GM04503 (cell line): Measurements from ENCODE around the gene ADAMTSL2.

ENCODE experiments used
- DNase-seq: peaks from one replicate; pipeline ENCODE4 v3.0.0-alpha.2; 2012; ENCODE audit warnings: low read depth

Gene ADAMTSL2

DNA sequence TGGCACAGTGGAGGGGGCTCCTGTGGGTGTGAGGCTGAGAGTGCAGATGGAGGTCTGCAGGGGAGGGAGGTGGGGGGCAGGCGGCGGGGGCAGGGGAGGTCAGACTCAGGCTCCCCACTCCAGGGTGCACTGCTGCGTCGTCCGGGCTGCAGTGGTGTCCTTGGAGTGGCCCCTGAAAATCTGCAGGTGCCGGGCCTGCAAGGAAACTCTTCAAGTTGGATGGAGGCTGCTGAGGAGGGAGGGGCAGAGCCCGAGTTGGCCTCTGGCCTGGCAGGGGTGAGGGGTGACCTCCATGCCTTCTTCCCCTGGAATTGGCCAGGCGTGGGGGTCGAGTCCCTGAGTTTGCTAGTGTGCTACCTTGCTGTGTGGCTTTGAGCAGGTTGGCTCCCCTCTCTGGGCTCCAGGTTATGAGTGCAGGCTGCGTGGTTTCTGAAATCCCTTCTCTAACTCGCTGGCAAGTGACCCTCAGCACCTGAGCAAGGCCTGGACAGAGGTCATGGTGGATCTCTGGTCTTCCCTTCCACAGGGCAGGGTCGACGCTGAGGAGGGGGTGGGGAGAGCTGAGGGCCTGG lies 888 bp downstream of the ADAMTSL2 start:
- DNase-seq, result no peak

DNA sequence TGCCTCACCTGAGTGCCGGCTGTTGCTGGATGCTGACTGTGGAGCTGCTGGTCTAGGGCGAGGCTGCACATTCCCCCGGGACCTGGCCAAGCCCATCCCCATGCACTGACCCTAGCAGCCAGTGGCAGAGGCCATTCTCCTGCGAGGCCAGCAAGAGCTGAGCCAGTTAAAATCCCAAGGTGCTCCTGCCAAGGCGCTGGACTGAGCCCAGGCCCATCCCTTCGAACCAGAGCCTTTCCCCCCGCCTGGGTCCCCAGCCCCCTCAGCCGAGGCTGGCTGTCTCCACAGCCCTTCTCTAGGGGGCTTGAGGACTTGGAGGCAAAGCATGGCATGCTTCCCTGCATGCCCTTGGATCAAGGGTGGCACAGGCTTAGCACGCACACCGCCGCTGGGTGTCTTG lies 1.6 kb downstream of the ADAMTSL2 start:
- DNase-seq, result no peak

DNA sequence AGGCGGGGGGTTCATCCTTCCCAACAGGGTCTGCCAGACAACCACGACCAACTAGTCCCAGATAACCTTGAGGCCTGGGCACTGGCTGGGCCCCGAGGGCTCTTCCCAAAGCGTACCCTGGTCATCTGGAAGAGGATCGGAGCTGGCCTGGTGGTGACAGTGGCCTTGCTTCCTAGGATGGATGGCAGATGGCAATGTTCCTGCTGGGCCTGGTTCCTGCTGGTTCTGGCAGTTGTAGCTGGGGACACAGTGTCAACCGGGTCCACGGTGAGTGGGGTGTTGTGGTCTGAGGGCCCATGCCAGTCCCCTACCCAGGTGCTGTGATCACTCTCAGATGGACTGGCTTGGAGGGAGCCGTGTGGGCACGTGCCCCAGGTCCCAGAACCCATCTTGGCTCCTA lies 2.0 kb downstream of the ADAMTSL2 start:
- no peak for DNase-seq

- no peak for DNase-seq
Measured at GRCh38 chr9:133537257-133537656, 2.8 kb downstream of the ADAMTSL2 start.

- no peak for DNase-seq
Measured at GRCh38 chr9:133538176-133538575, 3.7 kb downstream of the ADAMTSL2 start.

- DNase-seq, result no peak
Measured at GRCh38 chr9:133538851-133539833, 4.6 kb downstream of the ADAMTSL2 start.

DNA sequence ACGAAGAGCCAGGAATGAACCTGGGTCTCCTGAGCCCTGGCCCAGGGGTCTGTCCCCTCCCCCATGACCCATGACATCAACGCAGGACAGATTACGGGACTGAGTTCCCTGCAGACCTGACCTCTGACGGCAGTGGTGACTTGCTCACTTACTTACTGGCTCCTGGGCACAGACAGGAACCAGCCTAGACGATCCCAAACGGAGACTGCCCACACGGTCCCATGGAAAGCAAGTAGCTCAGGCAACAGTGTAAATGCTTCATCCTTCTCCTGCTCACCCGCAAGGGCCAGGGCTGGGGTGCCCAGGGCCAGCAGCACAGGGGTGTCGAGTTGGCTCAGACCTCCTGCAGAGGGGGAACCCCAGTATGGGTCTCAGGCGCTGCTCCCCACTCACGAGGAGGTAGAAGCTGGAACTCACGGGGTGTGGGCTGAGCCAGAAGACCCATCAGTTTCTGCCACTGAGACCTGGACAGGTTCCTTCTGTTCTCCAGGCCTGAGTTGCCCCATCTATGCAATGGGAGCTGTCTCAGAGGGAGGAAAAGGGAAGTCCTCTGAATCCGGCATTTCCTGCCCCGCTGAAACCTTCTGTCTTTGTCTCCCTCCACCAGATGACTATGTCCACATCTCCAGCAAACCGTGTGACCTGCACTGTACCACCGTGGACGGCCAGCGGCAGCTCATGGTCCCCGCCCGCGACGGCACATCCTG lies 5.6 kb downstream of the ADAMTSL2 start:
- DNase-seq, result no peak

GRCh38 chr9:133540698-133541025 lies 6.2 kb downstream of the ADAMTSL2 start:
- no peak for DNase-seq

GRCh38 chr9:133542002-133542401 lies 7.5 kb downstream of the ADAMTSL2 start:
- DNase-seq, result no peak

DNA sequence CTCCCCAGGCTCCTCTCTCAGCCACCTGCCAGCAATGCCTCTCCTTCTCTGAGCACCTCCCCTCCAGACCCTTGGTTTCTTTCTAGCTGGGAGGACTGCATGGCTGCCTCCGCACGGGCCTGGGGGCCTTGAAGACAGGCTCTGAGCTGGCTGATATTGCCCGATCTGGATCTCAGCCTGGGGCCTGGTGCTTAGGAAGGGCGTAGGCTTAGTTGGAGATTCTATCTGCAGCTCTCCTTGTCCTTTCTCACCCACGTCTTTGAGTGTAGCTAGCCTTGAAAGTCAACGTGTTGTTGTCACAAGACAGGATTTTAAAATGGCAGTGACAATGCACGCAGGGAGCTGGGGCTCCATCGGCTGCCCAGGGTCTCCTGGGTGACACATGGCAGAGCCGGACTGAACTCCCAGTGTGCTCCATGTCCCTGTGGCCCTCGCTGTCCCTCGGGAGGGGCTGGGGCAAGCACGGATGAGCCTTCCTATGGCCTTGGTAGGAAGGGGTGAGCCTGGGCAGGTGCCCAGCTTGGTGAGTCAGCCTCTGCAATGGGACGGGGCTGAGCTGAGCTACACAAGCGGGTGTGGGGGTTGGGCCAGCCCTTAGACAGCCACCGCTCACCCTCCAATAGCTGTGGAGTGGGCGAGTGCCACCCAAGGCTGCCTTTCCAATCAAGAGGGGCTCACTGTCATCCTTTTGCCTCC lies 9.4 kb downstream of the ADAMTSL2 start:
- DNase-seq, result no peak

DNA sequence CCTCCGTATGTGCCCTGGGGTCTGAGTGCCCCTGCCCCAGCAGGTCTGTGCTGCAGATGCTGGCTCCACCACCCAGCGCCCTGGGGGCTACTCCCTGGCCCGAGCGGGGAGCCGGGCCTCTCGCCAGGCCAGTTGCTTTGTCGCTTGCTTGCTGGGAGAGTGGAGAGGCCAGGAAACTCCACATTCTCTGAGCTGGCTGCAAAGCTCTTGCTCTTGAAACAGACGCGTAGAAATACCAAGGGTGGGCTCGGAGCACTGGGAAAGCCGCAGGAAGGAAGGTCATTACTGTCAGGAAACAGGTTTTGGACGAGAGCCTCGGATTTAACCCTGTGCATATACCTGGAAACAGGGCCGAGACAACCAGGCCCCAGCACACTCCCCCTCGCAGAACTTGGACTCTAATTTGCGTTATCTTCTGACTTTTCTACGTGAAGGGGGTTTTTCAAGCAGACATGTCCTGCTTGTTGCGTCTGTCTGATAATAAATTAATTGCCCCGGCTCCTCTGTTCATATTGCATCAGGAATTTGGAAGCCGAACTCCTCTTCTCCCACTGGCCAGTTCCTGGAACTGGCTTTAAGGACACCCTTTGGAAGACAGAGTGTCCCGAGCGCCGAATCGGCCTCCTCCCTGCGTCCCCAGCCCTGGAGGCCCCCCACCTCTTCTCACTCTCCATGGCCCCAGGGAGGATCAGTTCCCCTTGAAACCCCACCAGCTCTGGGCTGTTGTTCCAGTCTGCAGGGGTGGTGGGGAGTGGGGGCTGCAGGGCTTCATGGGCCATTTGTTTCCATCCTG lies 11.2 kb downstream of the ADAMTSL2 start:
- no peak for DNase-seq

GRCh38 chr9:133546287-133546680 lies 11.8 kb downstream of the ADAMTSL2 start:
- DNase-seq, result no peak

DNA sequence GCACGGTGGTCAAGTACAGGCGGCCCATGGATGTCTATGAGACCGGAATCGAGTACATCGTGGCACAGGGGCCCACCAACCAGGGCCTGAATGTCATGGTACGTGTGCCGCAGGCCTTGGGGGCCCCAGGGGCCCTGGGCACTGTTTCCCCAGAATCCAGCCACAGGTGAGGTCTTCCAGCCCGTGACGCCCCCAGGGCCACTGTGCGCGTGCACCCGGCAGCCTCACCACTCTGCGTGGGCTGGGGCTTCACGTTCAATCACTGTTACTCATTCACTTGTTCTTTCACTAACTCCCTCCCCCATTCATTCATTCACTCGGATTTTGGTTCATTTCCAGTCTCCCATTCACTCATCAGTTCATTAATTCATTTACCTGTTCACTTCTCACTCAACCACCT lies 12.6 kb downstream of the ADAMTSL2 start:
- DNase-seq, result no peak

DNA sequence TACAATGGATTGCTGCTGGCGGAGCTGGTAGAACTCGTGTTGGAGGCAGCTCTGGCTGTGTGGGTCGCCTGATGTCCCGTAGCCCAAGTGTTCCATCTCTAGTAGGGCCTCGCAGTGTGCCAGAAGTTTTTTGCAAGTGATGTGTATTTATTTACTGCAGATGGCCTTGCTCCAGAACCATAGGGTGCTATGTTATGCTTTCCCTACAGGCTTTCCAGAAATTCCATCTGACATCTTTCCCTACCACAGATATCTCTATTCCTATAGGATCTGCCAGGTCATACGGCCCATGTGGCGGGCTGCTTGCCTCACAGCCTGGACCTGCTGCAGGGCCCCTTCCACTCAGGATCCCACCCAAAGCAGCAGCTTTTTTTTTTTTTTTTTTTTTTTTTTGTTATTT lies 16.9 kb downstream of the ADAMTSL2 start:
- no peak for DNase-seq

DNA sequence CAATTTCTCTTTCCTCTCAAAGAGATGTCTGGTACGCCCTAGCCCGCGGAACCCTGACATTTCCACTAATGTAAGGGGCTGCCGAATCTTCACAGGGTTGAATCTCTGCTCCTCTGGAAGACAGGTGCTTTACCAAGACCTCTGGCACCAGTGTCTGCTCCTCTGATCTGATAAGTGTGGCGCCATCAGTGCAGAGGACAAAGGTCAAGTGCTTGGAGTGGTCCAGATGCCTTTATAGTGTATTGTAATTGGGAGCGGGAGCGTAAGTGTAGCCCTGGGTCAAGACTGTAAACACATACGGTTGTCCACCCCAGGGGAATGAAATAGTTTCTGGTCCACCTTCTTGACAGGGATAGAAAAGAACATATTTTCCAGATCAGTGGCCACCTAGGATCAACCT lies 17.7 kb downstream of the ADAMTSL2 start:
- no peak for DNase-seq

DNA sequence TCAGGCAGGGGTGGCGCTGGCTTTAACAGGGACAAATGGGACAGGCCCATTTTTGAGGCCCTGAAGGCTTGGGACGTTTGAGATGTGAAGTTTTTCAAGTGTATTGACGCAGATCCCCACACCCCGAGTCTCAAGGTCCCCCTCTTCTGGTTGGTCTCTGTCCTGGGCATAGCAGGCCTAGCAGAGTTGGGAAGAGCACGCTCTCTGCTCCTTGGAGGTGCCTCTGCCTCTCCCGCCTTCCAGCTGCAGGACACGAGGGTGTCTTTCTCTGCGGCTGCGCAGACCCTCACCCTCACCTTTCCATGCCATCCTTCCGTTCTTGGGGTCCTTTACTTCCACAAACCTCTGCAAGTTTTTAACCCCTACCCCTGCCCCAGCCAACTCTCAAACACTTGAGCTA lies 18.6 kb downstream of the ADAMTSL2 start:
- no peak for DNase-seq

GRCh38 chr9:133553973-133554713 lies 19.6 kb downstream of the ADAMTSL2 start:
- DNase-seq, result no peak

GRCh38 chr9:133554729-133555128 lies 20.2 kb downstream of the ADAMTSL2 start:
- DNase-seq, result no peak

DNA sequence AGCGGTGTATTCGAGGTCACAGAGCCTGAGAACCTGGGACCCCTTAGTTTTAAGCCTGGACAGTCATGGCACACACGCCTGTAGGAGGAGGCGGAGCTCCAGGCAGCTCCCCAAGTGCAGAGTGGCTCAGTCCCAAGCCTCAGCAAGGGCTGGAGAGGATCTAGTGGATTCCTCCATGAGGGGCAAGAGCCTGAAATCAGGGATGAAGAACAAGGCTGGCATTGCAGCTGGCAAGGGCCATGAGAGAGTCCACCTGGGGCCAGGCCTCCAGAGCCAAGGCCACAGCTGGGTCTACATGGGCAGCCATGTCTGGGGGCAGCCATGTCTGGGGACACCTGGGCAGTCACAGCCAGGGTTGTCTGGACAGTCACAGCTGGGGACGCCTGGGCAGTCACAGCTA lies 21.9 kb downstream of the ADAMTSL2 start:
- DNase-seq, result no peak

DNA sequence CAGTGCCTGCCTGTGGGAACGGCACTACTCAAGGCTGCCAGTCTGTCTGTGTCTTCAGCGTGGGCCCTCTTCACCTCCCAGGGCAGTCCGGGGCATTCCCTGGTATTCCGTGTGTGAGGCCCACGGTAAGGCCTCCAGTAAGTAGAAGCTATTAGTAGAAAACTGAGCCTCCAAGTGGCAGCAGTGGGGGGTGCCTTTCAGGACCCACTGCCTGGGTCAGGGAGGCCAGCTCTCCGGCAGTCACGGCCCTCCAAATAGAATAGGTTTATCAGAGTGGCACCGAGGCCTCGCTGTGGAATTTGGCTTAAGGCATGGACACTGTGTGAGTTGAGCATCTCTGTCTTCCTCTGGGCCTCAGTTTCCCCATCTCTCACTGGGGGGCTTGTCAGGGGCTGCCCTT lies 23.1 kb downstream of the ADAMTSL2 start:
- DNase-seq, result no peak
